ENCODE data around the gene TRDMT1. TPM values are rescaled to one million over a fixed set of nuclear protein-coding genes. Genes with fewer than 3 reads are reported as not detected.

Gene TRDMT1
- total and polyA plus RNA-seq, 2 experiments from 2014 or later: 3.5 to 4.2 TPM

GRCh38 chr10:17125206-17125893, 76.1 kb downstream of the TRDMT1 start:
- 89% methylated on average over 5 of the region's 5 CpGs for WGBS (ENCODE audit: low lambda C conversion rate, missing lambda C conversion rate)
- H3K36me3 ChIP-seq (replicated peaks; ENCODE audit: insufficient read depth, low read depth): no peaks in the 10 kb centered on the region
- no peak overlapping the region for H2AFZ ChIP-seq
- no peaks in the 10 kb centered on the region for H3K9me3 ChIP-seq (ENCODE audit: low read depth)
- peaks cover 19% of the 10 kb centered on the region for H3K4me1 ChIP-seq (ENCODE audit: insufficient read depth)
- H3K27ac ChIP-seq: no peak overlapping the region
- no peak overlapping the region for H3K4me3 ChIP-seq
- H3K79me2 ChIP-seq: no peaks in the 10 kb centered on the region
- DNase-seq (ENCODE audit: low spot score): no peak
- no peak overlapping the region for H3K4me2 ChIP-seq
- no peaks in the 10 kb centered on the region for H3K9me2 ChIP-seq (replicated peaks; ENCODE audit: insufficient read depth)
- no peaks in the 10 kb centered on the region for H3K27me3 ChIP-seq
- TF ChIP-seq EZH2phosphoT487 (IDR thresholded peaks at IDR 0.05; ENCODE audit: low read depth, severe bottlenecking, unreplicated experiment) (no peak), EZH2 (IDR thresholded peaks at IDR 0.05; ENCODE audit: borderline replicate concordance) (no peak), CTCF (IDR thresholded peaks at IDR 0.05; ENCODE audit: poor library complexity) (no peak)
- no peaks in the 10 kb centered on the region for H4K20me1 ChIP-seq (ENCODE audit: insufficient read depth, poor library complexity, severe bottlenecking)

DNA sequence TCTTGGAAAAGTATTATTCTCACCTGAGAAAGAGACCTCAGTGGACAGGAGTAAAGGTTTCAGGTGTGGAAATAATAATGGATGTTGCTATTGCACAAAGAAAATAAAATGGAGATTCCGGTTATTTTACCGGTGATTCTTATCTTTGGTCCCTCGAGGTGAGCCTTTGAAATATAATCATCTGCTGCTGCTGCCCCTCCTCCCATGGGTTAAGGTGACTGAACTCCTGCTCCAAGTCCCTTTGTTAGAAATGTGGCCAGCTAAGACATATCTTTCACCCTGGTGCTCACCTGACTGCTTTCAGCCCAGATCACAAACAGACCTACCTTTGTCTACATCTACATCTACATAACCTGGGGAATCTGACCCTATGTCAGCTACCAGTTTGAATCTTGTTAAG, 77.5 kb downstream of the TRDMT1 start:
- no peaks in the 10 kb centered on the region for H3K36me3 ChIP-seq (replicated peaks; ENCODE audit: insufficient read depth, low read depth)
- H3K27me3 ChIP-seq: no peaks in the 10 kb centered on the region
- WGBS (ENCODE audit: low lambda C conversion rate, missing lambda C conversion rate): 35% methylated on average over 3 of the region's 3 CpGs
- peak; percentile 29 for DNase-seq (ENCODE audit: low spot score)
- H3K27ac ChIP-seq: peak overlapping the region; percentile 69
- H2AFZ ChIP-seq: no peak overlapping the region
- TF ChIP-seq EZH2phosphoT487 (IDR thresholded peaks at IDR 0.05; ENCODE audit: low read depth, severe bottlenecking, unreplicated experiment) (no peak), EZH2 (IDR thresholded peaks at IDR 0.05; ENCODE audit: borderline replicate concordance) (no peak), CTCF (IDR thresholded peaks at IDR 0.05; ENCODE audit: poor library complexity) (no peak)
- no peaks in the 10 kb centered on the region for H4K20me1 ChIP-seq (ENCODE audit: insufficient read depth, poor library complexity, severe bottlenecking)
- peaks cover 19% of the 10 kb centered on the region for H3K4me1 ChIP-seq (ENCODE audit: insufficient read depth)
- peak overlapping the region; percentile 40 for H3K4me2 ChIP-seq
- H3K4me3 ChIP-seq: no peak overlapping the region
- H3K9me2 ChIP-seq (replicated peaks; ENCODE audit: insufficient read depth): no peaks in the 10 kb centered on the region
- H3K9me3 ChIP-seq (ENCODE audit: low read depth): no peaks in the 10 kb centered on the region
- H3K79me2 ChIP-seq: no peaks in the 10 kb centered on the region

GRCh38 chr10:17122726-17123661, 78.5 kb downstream of the TRDMT1 start:
- Histone ChIP-seq H3K9me2 (replicated peaks; ENCODE audit: insufficient read depth) (no peaks in the 10 kb centered on the region), H3K27me3 (no peaks in the 10 kb centered on the region), H3K36me3 (replicated peaks; ENCODE audit: insufficient read depth, low read depth) (no peaks in the 10 kb centered on the region), H3K9me3 (ENCODE audit: low read depth) (no peaks in the 10 kb centered on the region), H3K79me2 (no peaks in the 10 kb centered on the region), H3K4me2 (no peak overlapping the region), H4K20me1 (ENCODE audit: insufficient read depth, poor library complexity, severe bottlenecking) (no peaks in the 10 kb centered on the region), H3K4me3 (no peak overlapping the region), H2AFZ (no peak overlapping the region), H3K4me1 (ENCODE audit: insufficient read depth) (peaks cover 24% of the 10 kb centered on the region), H3K27ac (peak overlapping the region; percentile 69)
- no peak for TF ChIP-seq CTCF (IDR thresholded peaks at IDR 0.05; ENCODE audit: poor library complexity)
- TF ChIP-seq EZH2phosphoT487 (IDR thresholded peaks at IDR 0.05; ENCODE audit: low read depth, severe bottlenecking, unreplicated experiment): no peak
- TF ChIP-seq EZH2 (IDR thresholded peaks at IDR 0.05; ENCODE audit: borderline replicate concordance): no peak
- WGBS (ENCODE audit: low lambda C conversion rate, missing lambda C conversion rate): 26% methylated on average over 5 of the region's 5 CpGs
- DNase-seq (ENCODE audit: low spot score): no peak
